NCI-H2196 treated with DMSO at 0.1 percent for 48 hours (cell line): Measurements from ENCODE around the gene DLX5.

ENCODE experiments used
- DNase-seq: peaks from one replicate; lab custom pipeline; 2025; ENCODE audit not compliant: unreplicated experiment; lab: John Stamatoyannopoulos, UW

DLX5 gene

DNA sequence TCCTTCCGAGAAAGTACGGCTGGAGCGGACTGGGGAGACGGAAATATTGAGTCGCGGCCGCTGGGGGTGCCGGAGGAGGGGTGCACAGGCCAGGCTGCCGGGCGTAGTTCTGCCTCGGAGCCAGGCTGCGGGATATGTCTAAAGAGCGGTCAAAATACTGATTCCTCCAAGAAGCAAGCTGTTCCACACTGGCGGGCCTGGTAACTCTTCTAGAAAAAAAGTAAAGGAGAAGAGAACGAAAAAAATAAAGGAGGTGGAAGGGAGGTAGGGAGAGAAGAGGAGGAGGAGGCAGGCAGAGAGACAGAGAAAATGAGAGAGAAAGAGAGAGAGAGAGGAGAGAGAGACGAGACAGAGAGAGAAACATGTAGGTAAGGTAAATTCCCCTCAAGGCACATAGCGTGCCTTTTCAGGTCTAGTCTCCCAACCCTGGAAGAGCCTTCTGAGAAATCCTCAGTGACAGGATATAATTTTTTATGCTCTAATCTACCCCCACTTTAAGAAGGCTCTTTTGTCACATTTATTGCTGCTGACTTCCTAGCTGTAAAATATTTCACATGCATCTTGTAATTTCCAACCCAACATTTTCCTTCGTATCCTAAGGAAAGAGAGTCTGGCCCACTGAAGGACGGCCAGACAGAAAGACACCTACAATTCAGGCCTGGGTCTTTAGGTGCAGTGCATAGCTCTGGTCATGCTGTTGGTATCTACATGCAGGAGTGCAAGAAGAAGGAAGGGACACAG, 5.7 kb downstream of the DLX5 start:
- DNase-seq, result no peak

- no peak for DNase-seq
These were observed 6.5 kb downstream of the DLX5 start for GRCh38 chr7:97018126-97018601.

- no peak for DNase-seq
These were observed 7.2 kb downstream of the DLX5 start for GRCh38 chr7:97017192-97018125.

GRCh38 chr7:97016381-97017191, 8.0 kb downstream of the DLX5 start:
- no peak for DNase-seq

DNA sequence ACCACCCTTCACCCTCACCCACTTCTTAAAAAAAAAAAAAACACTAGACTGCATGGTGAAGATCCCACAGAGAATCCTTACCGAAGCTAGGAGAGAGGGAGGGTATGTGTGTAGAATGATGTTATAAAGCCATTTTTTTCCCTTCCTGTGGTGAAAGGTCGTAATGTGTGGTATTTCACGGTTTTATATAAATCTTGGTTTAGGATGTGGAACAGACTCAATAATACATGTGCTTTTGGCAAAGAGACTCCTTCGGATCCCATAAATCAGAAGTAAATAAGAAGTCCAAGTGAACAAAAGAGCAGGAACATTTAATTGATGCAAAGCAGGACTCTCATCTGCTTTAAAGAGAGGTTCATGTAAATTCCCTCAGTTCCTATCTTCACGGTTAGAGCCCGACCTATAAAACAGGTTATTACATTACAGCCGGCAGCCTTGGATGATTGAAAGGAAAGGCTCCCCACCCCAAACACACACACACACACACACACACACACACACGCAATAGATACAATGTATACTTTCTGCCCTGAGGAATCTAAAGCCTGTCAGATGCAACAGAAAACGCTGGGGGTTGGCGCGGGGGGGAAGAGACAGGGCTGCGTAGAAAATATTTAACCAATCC, 8.8 kb downstream of the DLX5 start:
- DNase-seq, result no peak

DNA sequence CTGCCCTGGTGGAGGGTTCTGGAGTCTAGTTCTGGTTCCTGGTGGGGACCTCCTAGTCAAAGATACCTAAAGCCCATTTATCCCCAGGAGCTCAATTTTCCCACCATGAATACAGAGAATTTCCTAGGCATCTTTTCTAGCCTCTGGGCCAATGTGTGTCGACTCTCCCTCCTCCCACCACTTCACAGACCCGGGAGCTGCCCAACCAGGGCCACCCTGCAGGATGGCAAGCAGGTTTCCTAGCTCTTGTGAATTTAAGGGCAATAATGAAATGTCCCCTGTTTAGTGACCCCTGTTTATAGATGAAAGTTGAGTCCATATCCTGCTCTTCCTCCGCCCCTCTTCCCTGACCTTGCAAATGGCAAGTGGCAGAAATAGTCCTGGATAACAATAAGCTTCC, 9.4 kb downstream of the DLX5 start:
- DNase-seq, result no peak

GRCh38 chr7:97014145-97014750, 10.4 kb downstream of the DLX5 start:
- no peak for DNase-seq

DNA sequence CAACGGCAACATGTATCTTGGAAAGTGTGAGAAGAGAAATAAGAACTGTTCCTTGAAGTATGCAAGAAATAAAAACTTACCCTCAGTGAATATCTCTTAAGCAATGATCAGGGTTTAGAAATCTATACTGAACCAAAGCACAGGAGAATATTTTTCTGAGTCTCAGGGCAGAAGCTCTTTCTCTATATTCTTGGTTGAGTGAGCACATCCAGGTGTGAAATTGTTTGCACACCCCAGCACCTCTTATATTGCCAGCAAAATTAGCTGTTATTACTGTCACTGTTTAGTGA, 10.8 kb downstream of the DLX5 start:
- no peak for DNase-seq

- no peak for DNase-seq
These were observed 11.3 kb downstream of the DLX5 start for GRCh38 chr7:97013134-97013844.

DNA sequence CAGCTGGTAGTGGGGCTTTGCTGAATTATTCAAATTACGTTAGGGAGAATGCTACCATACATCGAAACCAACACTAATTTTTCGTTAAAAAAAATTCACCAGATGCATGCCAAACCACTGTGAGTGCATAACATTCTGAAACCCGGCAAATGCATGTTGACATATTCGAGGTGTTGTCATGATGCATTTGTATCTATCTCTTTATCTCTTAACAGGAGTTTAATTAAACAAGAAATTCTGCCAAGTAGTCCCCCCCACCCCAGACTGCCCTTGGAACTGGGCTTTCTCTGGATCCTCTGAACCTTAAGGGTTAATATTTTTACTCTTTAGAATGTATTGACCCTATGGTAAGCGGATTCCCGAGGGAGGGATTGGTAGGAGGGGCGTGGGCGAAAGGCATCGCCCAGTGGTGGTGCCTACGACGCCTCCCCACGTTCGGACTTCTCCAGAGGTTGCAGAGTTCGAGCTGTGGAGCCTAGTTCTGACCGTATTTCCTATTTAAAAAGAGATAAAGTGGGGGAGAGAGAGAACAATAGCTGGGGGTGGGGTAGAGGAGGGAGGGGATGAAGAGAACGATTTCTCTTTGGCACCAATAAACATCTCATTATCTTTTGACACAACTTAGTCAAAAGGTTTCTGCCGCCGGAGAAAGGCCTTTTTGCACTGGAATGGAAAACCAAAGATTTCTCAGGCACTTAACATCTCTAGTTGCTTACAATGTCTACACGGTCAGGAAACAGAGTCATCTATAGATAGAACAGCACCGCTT, 12.1 kb downstream of the DLX5 start:
- DNase-seq, result no peak

GRCh38 chr7:97011536-97012364, 12.9 kb downstream of the DLX5 start:
- no peak for DNase-seq

GRCh38 chr7:97011104-97011503, 13.5 kb downstream of the DLX5 start:
- no peak for DNase-seq

DNA sequence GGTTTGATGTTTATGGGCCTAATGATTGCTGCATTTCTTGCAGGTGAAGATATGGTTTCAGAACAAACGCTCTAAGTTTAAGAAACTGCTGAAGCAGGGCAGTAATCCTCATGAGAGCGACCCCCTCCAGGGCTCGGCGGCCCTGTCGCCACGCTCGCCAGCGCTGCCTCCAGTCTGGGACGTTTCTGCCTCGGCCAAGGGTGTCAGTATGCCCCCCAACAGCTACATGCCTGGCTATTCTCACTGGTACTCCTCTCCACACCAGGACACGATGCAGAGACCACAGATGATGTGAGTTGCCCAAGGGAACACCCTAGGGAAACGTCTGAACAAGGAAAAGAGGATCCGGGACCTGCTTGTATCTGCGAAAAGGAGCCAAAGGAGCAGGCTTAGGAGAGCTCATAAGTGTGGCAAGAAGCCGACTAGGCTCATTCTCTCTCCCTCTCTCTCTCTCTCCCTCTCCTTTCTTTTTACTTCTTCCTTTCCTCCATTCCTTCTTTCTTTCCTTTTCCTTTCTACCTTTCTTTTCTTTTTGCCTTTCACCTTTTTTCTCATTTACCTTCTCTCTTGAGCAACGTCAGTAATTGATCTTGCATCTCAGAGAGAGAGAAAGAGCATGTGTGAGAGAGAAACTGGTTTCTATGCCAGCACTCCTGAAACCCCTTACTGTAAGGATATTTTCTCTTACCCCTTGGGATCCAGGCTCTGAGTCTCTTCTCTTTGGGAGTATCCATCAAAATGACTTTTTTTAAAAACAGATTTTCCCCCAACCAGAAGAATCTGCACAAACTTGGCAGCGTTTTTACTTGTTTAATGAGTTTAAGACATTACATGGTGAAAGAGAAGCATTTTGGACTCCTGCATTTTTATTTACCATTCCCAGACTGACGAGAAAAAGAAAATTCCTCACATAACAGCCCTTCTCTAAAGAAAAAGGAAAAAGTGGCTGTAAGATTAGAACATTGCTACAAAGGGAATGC, 14.6 kb downstream of the DLX5 start:
- no peak for DNase-seq

DNA sequence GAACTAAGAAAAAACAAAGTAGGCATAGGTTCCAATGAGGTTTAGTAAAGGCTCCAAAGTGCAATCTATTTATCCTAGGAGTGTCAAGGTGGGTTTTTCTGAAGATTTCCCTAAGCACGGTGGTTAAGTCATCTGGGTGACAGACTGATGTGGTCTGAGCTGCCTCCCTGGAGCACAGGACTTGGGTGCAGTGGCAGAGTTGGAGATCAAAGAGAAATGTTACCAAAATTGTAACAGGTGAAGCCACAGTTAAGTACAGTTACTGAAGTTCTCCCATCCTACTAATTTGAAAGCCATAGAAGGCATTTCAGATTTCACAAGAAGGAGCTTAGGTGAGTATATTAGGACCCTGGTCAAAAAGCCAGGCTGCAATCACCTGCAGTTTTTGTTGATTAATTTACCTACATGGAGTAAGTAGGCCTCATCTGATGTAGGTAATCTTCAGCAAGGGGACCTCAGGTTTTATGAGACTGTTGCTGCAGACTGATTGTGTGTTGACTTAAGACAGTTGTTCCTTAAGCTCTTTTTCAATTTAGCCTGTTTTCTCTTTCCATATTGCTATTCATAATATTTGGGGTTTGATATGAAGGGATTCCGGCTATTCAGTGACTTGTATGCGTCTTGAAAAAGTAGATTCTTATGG, 16.2 kb downstream of the DLX5 start:
- no peak for DNase-seq

GRCh38 chr7:97007583-97007861, 17.1 kb downstream of the DLX5 start:
- DNase-seq, result no peak

- no peak for DNase-seq
These were observed 17.6 kb downstream of the DLX5 start for GRCh38 chr7:97006816-97007582.
